Brain microvascular endothelial cell (primary cell): ENCODE data around the gene TAF3.

Experiments
- DNase-seq: peaks from one replicate; pipeline ENCODE4 v3.0.0-alpha.2; 2020
- H3K27ac ChIP-seq: fragments of 250-450 bp; sonication (Bioruptor Pico); 2 replicates; pipeline ENCODE4 v1.5.1; 2020; ENCODE audit warnings: mild to moderate bottlenecking, moderate library complexity
- H3K27me3 ChIP-seq: fragments of 250-450 bp; sonication (Bioruptor Pico); replicated peaks from 2 replicates; pipeline ENCODE4 v1.5.1; 2020; ENCODE audit warnings: mild to moderate bottlenecking
- H3K36me3 ChIP-seq: fragments of 250-450 bp; sonication (Bioruptor Pico); replicated peaks from 2 replicates; pipeline ENCODE4 v1.5.1; 2020; ENCODE audit warnings: mild to moderate bottlenecking
- H3K4me3 ChIP-seq: 2 replicates; pipeline ENCODE4 v1.5.1; 2011; ENCODE audit warnings: low read depth, mild to moderate bottlenecking, control low read depth, low read length, moderate library complexity
- in situ Hi-C: cut with HindIII; loops from 2 replicates; pipeline ENCODE4 v1.10.0; 2017; ENCODE audit warnings: low sequenced_read_pairs, low pct_ligation_motif_present
- TF ChIP-seq, protein P1 (sequence below): IDR thresholded peaks from 2 replicates; pipeline ENCODE4 v1.5.1; 2011; ENCODE audit warnings: low read depth, mild to moderate bottlenecking, moderate library complexity, low read length, control low read depth, inconsistent platforms; ENCODE audit errors: missing control alignments

Gene TAF3

DNA sequence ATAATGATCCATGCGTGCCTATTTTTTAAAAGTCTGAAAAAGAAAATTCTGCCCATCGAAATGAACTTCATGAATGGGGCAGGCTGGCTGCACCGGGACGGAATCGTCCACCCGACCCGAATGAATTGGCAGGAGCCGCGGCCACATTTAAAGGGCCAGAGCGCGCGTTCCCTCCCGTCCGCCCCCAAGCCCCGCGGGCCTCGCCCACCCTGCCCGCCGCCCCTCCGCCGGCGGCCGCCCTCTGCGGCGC lies 235.9 kb downstream of the TAF3 start:
- no peak overlapping the region for H3K27ac ChIP-seq

DNA sequence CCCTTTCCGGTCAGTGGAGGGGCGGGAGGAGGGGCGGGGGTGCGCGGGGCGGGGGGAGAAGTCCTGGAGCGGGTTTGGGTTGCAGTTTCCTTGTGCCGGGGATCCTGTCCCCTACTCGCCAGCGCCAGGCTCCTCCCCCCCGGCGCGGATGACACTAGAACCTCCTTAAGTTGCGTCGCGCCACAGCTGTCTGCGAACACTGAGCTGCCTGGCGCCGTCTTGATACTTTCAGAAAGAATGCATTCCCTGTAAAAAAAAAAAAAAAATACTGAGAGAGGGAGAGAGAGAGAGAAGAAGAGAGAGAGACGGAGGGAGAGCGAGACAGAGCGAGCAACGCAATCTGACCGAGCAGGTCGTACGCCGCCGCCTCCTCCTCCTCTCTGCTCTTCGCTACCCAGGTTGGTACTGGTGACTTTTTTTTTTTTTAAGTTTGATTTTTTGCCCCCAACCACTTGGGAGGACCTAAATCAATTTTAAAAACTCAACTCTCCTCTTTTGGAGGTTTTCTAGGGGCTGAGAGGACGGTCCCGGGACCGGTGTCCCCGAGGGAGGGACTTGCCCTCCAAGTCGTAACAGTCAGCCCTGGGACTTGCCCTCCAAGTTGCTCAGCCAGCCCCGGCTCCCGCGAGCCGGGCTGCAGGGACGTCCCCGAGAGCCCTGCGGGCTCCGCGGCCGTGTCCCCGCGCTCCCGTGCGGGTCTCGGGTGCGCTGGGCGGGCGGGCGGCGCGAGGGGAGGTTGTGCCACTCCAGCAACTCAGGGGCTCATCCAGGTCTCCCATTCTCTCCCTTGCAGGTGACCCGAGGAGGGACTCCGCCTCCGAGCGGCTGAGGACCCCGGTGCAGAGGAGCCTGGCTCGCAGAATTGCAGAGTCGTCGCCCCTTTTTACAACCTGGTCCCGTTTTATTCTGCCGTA lies 236.4 kb downstream of the TAF3 start, which contains the start of gene GATA3:
GATA3 (plus strand) TSS at position 195 of the 914 bp plus-strand sequence. CDS start 968 bp downstream, outside the sequence.
- peaks cover 90% of the 10 kb centered on the region for H3K27me3 ChIP-seq
- in situ Hi-C loops = no loop called here
- peak within 1 kb of the TSS; percentile 29 for H3K4me3 ChIP-seq
- no peak for DNase-seq
- no peaks in the 10 kb centered on the region for H3K36me3 ChIP-seq
- TF ChIP-seq, protein P1, sequence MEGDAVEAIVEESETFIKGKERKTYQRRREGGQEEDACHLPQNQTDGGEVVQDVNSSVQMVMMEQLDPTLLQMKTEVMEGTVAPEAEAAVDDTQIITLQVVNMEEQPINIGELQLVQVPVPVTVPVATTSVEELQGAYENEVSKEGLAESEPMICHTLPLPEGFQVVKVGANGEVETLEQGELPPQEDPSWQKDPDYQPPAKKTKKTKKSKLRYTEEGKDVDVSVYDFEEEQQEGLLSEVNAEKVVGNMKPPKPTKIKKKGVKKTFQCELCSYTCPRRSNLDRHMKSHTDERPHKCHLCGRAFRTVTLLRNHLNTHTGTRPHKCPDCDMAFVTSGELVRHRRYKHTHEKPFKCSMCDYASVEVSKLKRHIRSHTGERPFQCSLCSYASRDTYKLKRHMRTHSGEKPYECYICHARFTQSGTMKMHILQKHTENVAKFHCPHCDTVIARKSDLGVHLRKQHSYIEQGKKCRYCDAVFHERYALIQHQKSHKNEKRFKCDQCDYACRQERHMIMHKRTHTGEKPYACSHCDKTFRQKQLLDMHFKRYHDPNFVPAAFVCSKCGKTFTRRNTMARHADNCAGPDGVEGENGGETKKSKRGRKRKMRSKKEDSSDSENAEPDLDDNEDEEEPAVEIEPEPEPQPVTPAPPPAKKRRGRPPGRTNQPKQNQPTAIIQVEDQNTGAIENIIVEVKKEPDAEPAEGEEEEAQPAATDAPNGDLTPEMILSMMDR = no peak
- no peak within 1 kb of the TSS for H3K27ac ChIP-seq

More for the DNA sequence above, 235.9 kb downstream of the TAF3 start:
- Histone ChIP-seq H3K27me3 (peaks cover 90% of the 10 kb centered on the region), H3K4me3 (no peak overlapping the region), H3K36me3 (no peaks in the 10 kb centered on the region)
- TF ChIP-seq, protein P1 = no peak
- no peak for DNase-seq
- in situ Hi-C loops = no loop called here

DNA sequence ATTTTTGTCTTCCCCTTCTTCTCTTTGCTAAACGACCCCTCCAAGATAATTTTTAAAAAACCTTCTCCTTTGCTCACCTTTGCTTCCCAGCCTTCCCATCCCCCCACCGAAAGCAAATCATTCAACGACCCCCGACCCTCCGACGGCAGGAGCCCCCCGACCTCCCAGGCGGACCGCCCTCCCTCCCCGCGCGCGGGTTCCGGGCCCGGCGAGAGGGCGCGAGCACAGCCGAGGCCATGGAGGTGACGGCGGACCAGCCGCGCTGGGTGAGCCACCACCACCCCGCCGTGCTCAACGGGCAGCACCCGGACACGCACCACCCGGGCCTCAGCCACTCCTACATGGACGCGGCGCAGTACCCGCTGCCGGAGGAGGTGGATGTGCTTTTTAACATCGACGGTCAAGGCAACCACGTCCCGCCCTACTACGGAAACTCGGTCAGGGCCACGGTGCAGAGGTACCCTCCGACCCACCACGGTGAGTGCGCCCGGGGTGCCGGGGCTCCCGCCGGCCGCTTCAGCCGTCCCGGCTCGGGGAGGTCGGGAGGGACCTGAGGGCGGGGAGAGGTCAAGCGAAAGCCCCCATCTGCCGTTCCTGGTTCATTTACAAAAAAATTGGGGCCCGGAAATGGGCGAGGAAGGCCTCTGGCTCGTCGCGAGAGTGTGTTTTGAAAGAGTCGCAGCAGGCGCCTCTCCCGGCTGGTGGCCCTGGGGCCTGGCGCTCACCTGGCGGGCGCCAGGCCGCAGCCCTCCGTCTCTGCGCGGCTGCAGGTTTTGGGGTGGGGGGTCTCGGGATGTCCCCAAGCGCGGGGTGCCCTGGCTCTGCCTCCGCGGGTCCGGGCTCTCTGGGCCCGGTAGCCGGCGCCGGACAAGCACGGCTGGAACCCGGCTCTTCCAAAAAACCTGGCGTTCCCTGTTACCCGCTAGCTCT lies 237.4 kb downstream of the TAF3 start:
- H3K27ac ChIP-seq = no peak overlapping the region
- no peak for DNase-seq
- no peaks in the 10 kb centered on the region for H3K36me3 ChIP-seq
- H3K4me3 ChIP-seq = no peak overlapping the region
- peaks cover 86% of the 10 kb centered on the region for H3K27me3 ChIP-seq
- TF ChIP-seq, protein P1 = no peak
- in situ Hi-C loops = no loop called here

DNA sequence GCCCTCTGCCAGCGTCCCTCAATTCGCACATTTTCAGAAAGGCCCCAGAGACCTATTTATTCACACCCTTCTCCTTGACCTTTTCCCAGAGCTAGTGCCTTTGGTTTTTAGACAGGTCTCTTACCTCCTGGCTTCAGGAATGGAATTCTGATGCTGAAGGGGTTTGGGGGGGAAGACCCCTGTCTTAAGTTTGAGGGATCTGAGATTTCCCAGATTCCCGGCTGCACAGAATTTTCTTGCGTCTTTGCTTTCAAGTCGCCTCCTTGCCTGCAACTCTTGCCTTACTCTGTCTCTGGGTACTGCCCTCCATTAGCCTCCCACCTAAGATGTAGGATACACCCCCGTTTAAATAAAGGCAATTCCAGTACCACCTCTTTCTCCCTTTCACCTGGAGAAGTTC lies 238.1 kb downstream of the TAF3 start:
- DNase-seq = no peak

DNA sequence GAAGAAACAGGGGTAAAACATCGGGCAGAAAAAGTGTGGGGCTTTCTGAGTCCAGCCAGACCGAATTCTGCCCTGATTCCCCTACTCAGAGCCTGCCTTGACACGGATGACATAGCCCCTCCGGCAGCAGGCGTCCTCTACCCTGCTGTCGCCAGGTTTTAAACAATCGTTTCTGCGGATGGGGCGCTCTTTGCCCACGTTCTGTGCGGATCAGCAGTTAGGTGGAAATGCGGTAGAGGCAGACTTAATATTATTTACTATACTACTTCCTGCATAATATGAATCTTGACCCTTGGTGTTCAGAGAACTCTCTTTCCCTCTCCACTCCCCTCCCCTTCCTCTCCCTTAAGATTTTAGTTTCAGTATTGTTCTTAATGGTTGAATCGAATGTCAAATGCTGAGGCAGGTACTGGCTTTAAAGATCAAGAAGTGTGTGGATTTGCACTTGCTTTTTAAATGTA lies 238.6 kb downstream of the TAF3 start:
- TF ChIP-seq, protein P1 = no peak
- in situ Hi-C loops = no loop called here
- Histone ChIP-seq H3K4me3 (no peak overlapping the region), H3K36me3 (no peaks in the 10 kb centered on the region), H3K27ac (no peak overlapping the region), H3K27me3 (peaks cover 82% of the 10 kb centered on the region)
- no peak for DNase-seq

More for the DNA sequence above, 238.1 kb downstream of the TAF3 start:
- H3K4me3 ChIP-seq = no peak overlapping the region
- H3K27ac ChIP-seq = no peak overlapping the region
- in situ Hi-C loops = no loop called here
- TF ChIP-seq, protein P1 = no peak
- H3K27me3 ChIP-seq = peaks cover 82% of the 10 kb centered on the region
- no peaks in the 10 kb centered on the region for H3K36me3 ChIP-seq
